SU-DHL-6 (cell line): ENCODE results near the gene SRD5A1.

Experiments
- EZH2phosphoT487 ChIP-seq: fragments of 200-600 bp; sonication (generic), shearing (Covaris generic); conservative IDR thresholded peaks from 2 replicates; pipeline ENCODE4 v1.6.1; 2018; ENCODE audit warnings: mild to moderate bottlenecking, antibody characterized with exemption, low read length, moderate library complexity, mixed read lengths
- TF ChIP-seq, protein P1 (sequence below): fragments of 200-600 bp; sonication (generic); IDR thresholded peaks from one replicate; pipeline ENCODE4 v1.5.1; 2017; ENCODE audit warnings: antibody characterized with exemption, mild to moderate bottlenecking, low read length, moderate library complexity; ENCODE audit not compliant: insufficient read depth, poor library complexity, severe bottlenecking

DNA sequence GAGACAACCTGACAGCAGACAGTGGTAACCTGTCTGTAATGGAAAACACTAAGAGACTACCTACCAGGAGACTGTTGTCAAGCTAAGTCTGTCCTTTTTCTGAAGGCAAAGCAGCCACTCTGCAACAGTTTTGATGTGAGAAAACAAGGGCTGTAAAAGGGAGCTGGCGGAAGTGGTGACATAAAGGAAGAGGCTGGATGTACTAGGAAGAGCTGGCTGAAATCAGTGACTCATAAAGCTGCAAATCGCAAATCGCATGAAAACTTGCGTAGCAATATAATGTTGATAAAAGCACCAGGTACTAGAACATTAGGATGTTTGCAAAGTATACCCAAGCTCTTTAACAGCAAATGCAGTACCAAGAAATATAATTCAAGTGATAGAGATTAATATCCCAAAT is 1.8 kb upstream of the SRD5A1 start:
- TF ChIP-seq, protein P1, sequence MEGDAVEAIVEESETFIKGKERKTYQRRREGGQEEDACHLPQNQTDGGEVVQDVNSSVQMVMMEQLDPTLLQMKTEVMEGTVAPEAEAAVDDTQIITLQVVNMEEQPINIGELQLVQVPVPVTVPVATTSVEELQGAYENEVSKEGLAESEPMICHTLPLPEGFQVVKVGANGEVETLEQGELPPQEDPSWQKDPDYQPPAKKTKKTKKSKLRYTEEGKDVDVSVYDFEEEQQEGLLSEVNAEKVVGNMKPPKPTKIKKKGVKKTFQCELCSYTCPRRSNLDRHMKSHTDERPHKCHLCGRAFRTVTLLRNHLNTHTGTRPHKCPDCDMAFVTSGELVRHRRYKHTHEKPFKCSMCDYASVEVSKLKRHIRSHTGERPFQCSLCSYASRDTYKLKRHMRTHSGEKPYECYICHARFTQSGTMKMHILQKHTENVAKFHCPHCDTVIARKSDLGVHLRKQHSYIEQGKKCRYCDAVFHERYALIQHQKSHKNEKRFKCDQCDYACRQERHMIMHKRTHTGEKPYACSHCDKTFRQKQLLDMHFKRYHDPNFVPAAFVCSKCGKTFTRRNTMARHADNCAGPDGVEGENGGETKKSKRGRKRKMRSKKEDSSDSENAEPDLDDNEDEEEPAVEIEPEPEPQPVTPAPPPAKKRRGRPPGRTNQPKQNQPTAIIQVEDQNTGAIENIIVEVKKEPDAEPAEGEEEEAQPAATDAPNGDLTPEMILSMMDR: no peak
- TF ChIP-seq EZH2phosphoT487: no peak
